ENCODE measurements around the gene MRM3.
"Not testable (repeated sequence)": the region's sequence is repeated elsewhere in the genome, so short reads cannot be mapped to it uniquely, and the experiment has no call there.

MRM3 gene

DNA sequence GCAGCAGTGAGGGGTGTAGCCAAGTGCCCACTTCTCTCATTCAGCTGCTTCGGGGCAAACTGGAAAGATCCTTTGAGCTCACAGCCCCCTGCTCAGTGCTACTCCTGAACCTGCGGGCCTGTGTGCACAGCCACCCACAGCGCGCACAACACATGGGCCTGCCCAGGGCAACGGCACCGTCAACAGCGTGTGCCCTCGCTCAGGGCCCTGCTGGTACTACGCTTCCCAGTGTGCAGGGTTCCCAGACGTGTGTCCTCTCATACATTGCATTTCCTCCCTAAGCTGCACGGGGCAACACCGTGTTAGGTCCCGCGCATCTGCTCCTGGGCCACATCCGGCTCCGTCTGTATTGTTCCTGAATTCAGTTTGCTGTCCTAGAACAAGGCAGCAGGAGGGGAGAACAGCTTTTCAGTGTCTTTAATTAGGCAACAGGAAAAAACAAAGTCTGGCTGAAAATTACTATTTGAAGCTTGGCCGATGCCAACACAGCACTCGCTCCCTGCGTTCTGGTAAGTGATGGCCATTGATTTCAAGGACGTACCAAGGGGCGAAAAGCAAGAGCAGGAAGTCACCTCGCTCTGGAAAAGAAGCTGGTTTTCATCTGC is 15.2 kb downstream of the MRM3 start:
- no peak for DNase-seq

DNA sequence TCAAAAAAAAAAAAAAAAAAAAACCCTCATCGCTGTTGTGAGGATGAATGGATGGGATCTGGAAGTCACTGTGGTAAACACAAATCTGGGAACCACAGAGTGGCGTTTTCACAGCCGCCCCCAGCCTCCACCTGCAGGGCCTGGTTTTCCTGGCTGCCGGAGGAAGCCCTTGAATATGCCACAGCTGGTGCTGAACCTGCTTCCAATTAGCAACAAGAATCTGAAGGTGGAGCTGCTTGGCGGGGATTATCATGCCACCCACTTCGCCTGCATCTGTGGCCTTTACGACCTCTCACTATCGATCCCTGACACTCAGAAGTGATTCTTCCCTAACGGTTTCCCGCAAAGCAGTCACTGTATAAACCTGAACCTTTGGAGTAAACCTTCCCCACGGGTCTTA is 16.1 kb downstream of the MRM3 start:
- no peak for DNase-seq

DNA sequence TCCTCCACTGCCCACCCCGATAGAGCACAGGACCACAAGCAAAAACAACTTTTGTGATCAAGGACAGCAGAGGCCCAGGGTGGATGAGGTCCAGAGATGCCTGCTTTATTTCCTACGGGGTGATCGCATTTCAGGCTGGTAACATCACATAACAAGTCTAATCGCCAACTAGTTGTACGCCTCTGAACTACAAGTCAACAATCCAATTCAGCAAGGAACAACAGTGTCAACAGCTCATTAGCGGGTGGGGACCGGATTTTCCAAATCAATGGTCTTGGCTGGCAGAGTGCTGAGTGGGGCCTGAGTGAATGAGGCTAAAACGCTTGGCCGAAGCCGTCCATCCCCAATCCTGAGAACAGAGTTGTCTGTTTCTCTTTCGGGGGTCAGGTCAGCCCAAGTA is 17.1 kb downstream of the MRM3 start:
- DNase-seq, result no peak

DNA sequence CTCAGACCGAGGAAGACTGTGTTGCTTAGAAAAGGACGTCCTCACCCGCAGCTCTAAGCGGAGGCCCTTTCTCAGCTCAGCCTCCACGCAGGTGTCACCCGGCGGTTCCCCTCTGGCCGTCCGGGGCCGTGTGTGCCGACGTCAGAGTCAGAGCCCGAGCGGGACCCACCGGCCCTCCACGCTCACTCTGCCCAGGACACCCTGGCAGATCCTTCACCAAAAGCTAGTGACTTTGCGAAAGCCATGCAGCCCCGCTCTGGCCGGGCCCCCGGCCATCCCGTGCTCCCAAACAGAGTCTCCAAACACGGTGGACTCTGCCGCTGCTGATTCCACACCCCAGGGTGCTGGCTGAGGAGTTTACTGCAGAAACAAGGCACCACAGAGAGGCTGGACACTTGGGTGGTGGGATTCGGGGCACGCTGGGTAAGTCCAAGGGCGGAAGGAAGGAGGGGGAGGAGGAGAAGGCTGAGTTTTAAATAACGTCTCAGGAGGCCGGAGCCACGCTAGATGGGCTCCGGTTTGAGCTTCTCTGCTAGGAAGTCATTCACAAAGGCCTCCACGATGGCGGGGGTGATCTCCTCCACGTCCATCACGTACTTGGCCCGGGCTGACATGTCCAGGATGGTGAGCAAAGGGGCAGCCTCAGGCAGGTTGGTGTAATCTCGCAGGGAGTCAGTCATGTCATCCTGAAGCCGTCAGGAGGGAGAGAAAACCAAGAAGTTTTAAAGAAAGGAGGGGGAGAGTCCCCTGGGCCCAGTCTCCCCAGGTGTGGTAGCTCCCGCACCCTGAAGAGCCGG is 18.5 kb downstream of the MRM3 start:
- DNase-seq, result no peak

DNA sequence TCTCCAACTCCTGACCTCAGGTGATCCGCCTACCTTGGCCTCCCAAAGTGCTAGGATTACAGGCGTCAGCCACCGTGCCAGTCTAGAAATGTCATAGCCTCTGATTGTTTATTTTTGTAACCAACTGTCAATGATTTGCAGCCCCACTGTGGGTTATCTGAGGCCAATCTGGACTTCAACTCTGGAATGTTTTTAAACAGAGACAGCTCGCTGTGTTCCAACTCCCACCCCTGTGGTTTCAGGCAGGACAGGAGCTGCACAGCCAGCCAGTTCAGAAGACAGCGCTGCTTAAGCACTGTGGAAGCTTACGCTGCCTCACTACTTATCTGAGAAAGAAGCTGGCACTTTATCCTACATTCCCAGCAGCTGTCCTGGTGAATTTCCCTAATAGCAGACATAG is 19.5 kb downstream of the MRM3 start:
- DNase-seq, result no peak

DNA sequence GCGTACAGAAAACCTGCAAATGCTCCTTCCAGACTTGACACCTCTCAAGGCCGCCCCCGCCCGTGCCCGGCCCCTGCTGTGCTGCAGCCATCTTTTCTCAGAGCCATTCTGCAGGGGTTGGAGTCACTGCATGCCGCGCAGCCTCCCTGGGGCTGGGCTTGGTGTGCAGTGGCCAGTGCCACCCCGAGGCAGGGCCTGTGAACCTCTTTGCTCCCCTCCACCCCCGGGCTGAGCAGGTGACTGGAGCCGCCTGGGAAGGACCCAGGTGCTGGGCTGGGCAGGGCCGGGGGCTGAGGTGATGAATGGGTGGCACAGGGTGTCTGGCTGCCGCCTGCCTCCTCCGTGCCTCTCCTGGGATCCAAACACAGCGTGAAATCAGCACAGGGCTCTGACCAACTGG is 20.3 kb downstream of the MRM3 start:
- DNase-seq, result no peak

DNA sequence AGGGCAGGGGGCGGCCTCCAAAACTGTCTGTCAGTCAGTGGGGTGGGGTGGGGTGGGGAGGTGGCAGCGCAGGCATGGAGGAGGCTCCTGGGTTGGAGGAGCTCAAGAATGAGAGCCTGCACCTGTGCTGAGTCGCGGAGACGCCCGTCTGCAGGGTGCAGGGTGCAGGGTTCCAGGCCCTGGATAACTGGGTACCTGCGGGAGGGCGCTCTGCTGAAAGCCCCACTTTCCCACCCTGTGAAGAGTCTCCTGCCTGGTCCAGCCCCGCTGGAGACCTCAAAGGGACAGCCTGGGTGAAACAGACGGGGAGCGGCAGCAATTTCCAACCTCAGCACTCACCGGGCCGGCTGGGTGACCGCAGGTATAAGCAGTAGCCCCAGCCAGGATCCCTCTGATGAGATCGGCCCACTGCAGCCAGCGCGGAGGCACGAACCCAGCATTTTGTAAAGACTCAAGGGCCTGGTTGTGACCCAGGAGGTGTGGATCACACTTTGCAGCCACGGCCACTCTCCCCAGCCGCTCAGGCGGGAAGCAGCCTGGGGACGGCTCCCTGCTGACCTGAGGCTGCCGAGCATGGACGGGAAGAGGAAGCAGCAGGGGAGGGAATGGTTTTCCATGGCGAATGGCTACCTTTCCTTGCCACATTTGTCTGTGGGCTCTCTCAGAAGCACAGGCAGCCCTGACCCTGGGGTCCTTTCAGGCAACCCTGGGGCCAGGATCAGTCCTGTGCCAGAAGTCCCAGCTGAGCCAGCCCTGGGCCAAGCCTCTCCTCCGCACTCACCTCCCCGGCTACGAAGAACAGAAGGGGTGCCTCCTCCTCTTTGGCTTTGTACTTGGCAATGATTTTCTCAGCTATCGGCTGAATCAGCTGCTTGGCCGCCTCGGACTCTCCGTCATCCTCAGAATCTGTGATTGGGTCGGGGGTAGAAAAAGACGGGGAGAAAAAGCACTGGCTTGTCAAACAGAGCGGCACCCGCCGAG is 21.0 kb downstream of the MRM3 start:
- DNase-seq, result no peak

DNA sequence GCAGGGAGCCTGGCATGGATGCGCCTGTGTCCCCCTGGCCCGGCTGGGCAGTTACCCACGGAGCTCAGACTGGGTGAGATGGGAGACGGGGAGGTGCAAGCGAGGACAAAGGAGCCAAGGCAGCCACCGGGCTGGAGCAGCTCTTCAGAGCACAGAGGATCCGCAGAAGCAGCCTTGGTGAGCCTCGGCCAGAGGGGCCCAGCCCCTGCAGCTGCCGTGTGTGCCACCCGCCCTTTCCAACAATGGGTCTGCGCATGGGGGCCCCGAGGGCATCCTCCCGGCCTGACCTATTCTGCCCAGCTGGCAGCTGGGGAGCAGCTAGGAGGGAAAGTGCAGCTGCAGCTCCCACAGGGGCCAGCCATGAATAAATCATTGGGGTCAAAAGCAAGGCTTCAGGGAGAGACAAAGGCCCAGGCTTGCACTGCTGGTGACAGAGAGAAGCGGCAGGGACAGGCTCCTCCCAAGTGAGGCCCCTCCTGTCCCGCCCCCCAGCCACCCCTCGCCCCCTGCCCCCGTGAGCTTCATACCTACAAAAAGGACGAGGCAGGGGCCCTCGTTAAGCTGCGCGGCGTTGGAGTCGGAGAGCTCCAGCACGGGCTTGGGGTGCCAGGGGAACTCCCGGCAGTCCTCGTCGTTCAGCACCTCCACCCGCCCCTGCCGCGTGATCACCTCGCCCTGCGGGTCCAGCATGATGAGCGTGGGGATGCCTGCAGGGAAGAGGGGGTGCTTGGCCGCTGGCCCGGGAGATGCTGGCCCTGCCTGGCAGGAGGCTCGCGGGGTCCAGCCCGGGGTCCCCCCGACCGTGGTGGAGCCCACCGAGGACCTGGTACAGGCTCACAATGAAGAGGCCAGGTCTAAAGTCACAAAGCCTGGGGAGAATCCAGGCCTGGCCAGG is 22.6 kb downstream of the MRM3 start:
- DNase-seq, result no peak

DNA sequence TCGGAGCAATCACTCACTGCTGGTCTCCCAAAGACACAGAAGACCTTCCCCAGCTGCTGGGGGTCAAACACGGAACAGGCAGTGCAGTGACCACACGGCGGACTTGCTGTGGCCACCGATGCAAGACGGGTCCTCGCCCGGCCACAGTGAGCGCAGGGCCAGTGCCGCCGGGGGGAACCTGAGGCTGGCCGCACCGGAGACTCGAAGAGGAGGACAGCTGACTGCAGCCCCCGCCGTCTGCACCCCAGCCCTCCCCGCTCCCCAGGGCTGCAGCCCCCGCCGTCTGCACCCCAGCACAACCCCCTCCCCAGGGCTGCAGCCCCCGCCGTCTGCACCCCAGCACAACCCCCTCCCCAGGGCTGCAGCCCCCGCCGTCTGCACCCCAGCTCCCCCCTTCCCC is 23.7 kb downstream of the MRM3 start:
- not testable (repeated sequence) for DNase-seq

DNA sequence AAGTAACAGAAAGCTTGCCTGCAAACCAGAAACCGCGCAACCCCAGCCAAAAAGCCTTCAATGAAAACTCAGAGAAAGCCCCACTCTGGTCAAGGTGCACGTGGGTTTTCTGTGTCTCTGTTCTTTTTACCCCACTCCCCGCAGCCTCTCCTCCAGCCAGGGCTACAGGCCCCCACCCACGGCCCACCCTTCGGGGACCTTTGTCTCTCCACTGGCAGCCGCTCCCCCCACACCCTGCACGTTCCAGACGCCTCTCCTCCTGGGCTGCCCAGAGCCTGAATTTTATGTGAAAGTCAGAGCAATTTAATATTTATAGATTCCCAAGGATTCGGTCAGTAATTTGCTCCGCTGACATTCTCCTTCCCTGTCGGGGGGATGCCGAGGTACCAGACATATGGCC is 24.2 kb downstream of the MRM3 start:
- no peak for DNase-seq

DNA sequence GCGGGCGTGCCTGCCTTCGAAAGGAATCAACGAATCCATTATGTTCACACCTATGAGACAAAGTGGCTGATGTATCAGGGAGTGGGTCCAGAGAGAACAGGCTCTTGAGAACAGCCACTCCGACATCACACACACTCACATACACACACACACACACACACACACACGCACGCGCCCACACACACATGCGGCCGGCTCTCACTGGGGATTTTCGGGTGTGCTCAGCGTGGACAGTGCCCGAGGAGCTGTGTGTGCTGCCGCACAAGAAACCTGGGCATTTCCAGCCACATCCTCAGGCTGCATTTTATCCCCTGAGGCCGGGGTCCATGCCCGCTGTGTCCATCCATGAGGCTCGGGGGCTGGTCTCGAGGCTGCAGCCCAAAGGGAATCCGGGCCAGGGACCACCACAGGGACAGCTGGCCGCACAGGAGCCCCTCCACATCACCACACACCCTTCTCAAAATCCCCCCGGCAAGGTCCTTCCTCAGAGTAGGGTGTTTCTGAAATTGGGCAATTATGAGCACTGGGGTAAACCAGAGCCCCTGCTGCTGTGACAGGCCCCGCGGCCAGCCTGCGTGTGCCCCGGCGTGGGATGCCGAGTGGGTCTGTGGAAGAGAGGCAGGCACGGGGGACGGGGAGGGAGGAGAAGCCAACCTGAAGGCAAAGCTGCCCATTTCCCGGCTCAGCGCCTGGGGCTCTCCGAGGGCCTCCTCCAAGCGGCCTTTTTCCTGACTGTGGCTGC is 24.8 kb downstream of the MRM3 start:
- no peak for DNase-seq

DNA sequence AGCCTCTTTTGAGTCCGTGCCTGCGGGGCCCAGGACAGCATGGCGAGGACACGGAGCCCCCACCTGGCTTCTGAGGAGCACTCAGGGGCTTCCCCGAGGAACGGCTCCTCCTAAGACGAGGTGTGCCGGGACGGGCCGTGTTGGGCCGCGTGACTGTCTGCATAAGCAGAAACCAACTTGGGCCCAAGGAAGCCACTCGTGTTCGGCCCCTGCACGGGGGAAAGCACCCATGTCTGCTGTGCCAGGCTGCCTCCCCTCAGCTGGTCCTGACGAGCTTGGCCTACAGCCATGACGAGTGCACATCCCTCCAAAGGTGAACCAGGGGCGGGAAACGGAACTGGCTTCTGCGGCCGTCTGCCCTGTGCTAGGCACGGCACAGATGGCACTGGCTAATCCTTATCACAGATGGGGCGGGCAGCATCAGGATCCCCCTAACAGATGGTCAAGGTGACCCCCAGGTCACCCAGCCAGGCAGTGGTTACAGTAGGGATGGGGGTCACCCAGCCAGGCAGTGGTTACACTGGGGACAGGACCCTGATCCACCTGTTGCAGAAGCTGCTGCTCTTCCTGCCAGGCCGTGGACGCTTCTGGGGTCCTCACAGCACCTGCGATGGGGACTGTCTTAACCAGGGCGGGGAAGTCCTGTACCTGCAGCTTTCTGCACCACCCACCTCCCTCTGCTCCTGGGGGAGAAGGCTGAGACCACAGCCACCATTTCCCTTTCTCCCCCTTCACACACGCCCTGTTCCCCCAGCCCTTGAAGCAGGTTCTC is 25.6 kb downstream of the MRM3 start:
- no peak for DNase-seq

DNA sequence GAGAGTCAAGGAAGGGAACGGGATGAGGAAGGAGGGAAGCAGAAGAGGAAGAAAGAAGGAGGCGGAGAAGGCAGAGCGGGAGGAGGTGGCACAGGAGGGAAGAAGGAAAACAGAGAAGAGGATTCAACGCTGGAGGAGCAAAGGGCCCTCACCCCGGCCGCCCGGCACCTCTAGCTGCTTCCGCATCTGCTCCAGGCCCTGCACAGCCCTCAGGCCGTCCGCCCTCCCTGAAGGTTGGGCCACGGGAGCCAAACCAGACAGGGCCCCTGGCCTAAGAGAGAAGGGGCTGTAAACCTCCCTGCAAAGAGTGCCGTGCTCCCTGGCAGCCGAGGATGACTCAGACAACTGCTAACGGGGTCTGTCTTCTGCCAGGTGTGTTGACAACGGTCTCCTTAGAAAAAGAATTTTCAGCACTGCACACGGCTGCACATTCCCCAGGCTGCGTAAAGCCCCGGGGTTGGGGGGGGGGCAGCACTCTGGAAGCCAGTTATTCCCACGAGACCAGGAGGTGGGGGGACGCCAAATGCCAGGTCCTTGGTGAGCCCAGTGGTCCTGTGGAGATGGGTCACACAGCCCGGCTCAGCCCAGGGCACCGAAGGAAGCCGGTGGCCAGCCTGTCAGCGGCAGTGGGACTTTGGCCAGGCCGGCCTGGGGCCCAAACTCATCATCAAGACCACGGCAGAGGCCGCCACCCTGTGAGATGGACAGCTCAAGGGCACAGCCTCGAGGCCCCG is 29.1 kb downstream of the MRM3 start:
- no peak for DNase-seq

DNA sequence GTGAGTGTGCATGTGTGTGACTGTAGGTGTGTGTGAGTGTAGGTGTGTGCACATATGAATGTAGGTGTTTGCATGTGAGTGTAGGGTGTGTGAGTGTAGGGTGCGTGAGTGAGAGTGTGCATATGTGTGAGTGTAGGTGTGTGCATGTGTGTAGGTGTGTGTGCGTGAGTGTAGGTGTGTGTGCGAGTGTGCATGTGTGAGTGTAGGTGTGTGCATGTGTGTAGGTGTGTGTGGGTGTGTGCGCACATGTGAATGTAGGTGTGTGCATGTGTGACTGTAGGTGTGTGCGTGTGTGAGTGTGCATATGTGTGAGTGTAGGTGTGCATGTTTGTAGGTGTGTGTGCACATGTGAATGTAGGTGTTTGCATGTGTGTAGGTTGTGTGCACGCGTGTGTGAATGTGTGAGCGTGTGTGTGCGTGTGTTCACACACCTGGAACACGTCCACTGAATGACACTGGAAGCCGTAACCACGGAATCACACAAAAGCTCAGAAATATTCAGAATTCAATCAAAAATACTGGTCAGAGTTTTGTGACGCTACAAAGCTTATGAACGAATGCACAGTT is 30.6 kb downstream of the MRM3 start:
- no peak for DNase-seq

DNA sequence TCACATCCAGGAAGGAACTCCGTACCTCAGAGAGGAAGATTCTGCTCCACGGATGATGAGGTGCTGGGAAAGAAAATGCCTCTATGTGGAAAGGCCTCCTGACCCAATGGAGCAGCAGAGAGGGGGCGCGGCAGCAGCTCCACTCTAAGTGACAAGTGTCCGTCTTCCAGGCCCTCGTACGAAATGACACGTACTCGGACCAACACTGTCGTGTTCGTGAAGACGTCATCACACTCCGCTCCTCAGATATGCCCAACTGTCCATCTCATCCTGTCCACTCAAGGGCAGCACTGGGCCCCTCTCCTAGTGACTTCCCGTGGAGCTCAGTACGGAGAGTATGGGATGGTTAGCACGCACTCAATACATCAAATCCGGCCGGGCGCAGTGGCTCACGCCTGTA is 32.2 kb downstream of the MRM3 start:
- no peak for DNase-seq

DNA sequence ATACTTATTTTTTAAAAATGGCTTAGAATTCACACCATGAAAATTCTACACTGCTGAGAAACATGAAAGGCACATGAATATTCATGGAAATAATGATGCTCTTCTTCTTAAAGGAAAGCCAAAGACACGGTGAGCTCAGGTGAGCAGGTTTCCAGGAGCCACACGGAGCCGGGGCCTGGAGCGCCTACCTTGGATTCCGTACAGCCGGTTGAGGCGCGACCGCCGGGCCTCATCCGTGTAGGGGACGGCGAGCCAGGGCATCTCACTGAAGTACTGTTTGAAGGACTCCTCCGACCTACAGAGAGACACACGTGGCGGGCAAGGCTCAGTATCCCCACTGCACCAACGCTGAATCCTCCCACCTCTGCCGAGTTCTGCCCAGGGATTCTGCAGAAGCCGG is 37.1 kb downstream of the MRM3 start:
- no peak for DNase-seq

DNA sequence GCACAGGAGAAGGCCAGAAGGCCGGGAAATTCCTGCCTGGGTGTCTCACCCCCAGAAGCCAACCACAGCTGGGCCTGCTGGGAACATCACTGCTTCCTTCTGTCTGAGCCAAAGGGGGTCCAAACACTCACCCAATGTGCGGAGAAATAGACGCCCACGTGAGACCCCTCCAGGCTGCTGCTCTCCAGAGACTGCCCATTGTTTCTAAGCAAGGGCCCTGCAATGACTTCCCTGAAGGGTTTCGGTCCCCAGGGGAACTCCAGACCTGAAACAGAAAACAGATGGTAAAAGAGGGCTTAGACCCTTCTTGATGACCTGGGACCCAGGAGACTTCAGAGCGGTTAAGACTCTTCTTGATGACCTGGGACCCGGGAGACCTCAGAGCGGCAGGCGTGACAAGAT is 41.3 kb downstream of the MRM3 start:
- no peak for DNase-seq

DNA sequence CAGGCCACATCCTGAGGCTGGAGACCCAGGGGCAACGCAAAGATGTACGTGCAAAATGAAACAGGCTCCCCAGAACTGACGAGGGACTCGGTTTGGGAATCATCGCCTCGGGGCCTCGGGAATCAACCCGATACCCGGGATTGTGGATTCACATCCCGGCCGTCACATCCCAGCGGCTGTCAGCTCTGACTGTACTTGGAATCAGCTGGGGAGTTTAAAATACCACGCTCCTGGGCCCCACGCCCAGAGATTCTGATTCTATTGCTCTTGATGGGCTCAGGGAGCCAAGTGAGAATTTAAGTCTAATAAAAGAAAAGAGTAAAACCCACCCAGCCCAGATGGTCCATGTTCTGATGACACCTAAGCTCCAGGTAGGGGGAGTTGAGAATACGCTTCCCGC is 42.2 kb downstream of the MRM3 start:
- DNase-seq, result no peak

DNA sequence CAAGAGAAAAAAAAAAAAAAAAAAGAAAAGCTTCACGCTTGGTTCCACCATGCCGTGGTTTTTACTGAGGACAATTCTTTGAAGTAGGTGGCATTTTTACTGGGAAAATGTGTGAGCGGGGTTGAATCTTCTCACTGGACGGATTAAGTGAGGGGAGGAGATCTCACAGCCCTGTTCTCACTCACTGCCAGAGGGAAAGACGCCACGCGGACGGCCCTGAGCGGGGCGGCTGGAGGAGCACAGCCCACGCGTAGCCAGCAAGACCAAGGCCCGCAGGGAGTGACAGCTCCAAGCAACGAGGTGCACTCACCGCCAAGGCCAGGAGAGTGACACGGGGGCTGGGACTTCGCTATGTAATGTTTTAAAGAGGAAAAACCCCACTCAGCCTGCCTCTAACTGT is 43.1 kb downstream of the MRM3 start:
- no peak for DNase-seq

DNA sequence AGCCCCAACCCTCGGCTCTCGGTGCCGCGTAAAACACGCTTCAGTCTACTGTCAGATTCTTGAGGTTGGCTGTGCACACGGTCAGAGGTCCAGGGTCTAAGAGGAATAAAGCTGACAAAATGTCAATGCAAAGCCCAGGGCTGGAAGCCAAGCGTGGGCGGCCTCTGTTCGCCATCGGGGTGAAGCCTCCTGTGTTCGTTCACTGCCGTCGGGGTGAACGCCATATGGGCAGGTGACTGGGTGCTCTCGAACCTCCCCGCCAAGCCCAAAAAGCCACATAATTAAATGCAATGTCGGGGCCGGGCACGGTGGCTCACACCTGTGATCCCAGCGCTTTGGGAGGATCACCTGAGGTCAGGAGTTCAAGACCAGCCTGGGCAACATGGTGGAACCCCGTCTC is 44.6 kb downstream of the MRM3 start:
- no peak for DNase-seq

All from GF-D8 (cell line).